ENCODE results near the gene KRT85. TPM values are rescaled to one million over a fixed set of nuclear protein-coding genes. Genes with fewer than 3 reads are reported as not detected.
"Not testable (repeated sequence)": the region's sequence is repeated elsewhere in the genome, so short reads cannot be mapped to it uniquely, and the experiment has no call there.

KRT85 gene
- total RNA-seq, 1 donor from 2014 or later = not detected

DNA sequence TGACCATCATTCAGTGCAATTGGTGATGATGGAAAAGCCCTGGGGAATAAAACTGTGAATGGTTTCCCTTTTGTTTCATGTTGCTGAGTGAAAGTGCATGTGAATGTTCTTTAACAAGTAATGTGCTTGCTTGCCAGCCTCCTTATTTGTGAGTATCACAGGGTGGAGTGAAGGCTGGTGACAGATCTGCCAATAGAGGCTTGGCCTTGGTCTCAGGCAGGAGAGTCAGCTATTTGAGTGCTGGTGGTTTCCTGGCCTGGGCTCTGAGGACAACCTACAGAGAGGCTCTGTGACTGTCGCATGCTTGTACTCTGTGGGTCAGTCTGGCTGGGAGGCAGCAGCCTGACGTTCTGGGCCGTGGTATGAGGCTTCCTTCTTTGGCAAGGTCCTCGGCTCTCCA is 20.7 kb downstream of the KRT85 start:
- Mint-ChIP-seq H3K27ac (no peak overlapping the region), H3K27me3 (ENCODE audit: low read depth) (peaks cover 7% of the 10 kb centered on the region), H3K4me3 (no peak overlapping the region), H3K36me3 (no peaks in the 10 kb centered on the region), H3K4me1 (peaks cover 36% of the 10 kb centered on the region), H3K9me3 (no peaks in the 10 kb centered on the region)
- TF ChIP-seq, protein P1, sequence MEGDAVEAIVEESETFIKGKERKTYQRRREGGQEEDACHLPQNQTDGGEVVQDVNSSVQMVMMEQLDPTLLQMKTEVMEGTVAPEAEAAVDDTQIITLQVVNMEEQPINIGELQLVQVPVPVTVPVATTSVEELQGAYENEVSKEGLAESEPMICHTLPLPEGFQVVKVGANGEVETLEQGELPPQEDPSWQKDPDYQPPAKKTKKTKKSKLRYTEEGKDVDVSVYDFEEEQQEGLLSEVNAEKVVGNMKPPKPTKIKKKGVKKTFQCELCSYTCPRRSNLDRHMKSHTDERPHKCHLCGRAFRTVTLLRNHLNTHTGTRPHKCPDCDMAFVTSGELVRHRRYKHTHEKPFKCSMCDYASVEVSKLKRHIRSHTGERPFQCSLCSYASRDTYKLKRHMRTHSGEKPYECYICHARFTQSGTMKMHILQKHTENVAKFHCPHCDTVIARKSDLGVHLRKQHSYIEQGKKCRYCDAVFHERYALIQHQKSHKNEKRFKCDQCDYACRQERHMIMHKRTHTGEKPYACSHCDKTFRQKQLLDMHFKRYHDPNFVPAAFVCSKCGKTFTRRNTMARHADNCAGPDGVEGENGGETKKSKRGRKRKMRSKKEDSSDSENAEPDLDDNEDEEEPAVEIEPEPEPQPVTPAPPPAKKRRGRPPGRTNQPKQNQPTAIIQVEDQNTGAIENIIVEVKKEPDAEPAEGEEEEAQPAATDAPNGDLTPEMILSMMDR (IDR thresholded peaks at IDR 0.05; ENCODE audit: unreplicated experiment) = no peak
- DNase-seq (ENCODE audit: low spot score in 2 of 2, unreplicated experiment in 2 of 2) = peak in 1 of 2 experiments; percentile 7

DNA sequence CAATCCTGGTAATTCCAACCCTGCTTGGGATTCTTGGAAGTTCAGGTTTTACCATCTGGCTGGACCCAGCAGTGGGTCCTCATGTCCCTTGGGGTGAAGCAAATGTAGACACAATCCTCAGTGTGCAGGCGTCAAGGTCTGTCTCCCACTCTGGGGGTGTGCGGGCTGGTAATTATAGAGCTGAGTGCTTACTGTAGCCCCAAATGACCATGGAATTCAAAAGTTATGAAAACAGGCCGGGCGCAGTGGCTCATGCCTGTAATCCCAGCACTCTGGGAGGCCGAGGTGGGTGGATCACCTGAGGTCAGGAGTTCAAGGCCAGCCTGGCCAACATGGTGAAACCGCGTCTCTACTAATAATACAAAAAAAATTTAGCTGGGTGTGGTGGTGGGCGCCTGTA is 22.2 kb downstream of the KRT85 start:
- DNase-seq (ENCODE audit: low spot score in 2 of 2, unreplicated experiment in 2 of 2) = peak in 1 of 2 experiments; percentile 6
- peaks cover 35% of the 10 kb centered on the region for H3K4me1 Mint-ChIP-seq
- H3K27ac Mint-ChIP-seq = peak overlapping the region; percentile 31
- not testable (repeated sequence) for H3K4me3 Mint-ChIP-seq; H3K27me3 Mint-ChIP-seq (ENCODE audit: low read depth); H3K36me3 Mint-ChIP-seq; H3K9me3 Mint-ChIP-seq

- Mint-ChIP-seq H3K4me1 (peaks cover 31% of the 10 kb centered on the region), H3K27ac (peak overlapping the region; percentile 57), H3K9me3 (no peaks in the 10 kb centered on the region), H3K4me3 (no peak overlapping the region), H3K27me3 (ENCODE audit: low read depth) (peaks cover 7% of the 10 kb centered on the region), H3K36me3 (no peaks in the 10 kb centered on the region)
- DNase-seq (ENCODE audit: low spot score in 2 of 2, unreplicated experiment in 2 of 2) = peak in 1 of 2 experiments; percentile 3
- TF ChIP-seq, protein P1 (IDR thresholded peaks at IDR 0.05; ENCODE audit: unreplicated experiment) = no peak
Observed at GRCh38 chr12:52344111-52344510, 23.2 kb downstream of the KRT85 start.

DNA sequence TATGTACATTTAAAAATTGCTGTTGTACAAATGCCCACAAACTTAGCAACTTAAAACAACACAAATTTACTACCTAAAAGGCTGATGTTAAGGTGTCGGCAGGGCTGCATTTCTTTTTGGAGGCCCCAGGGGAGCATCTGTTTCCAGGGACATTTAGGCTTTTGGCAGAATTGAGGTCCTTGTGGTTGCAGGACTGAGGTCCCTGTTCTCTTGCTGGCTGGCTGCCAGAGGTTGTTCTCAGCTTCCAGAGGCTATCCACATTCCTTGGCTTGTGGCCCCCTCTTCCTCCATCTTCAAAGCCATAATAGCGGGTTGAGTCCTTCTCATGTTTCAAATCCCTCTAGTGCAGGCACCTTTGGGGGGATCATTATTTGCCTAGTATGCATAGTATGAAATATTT is 23.7 kb downstream of the KRT85 start:
- TF ChIP-seq, protein P1 (IDR thresholded peaks at IDR 0.05; ENCODE audit: unreplicated experiment) = no peak
- peaks cover 33% of the 10 kb centered on the region for H3K4me1 Mint-ChIP-seq
- H3K27ac Mint-ChIP-seq = no peak overlapping the region
- no peaks in the 10 kb centered on the region for H3K36me3 Mint-ChIP-seq
- no peak overlapping the region for H3K4me3 Mint-ChIP-seq
- peaks cover 9% of the 10 kb centered on the region for H3K27me3 Mint-ChIP-seq (ENCODE audit: low read depth)
- no peaks in the 10 kb centered on the region for H3K9me3 Mint-ChIP-seq
- DNase-seq (ENCODE audit: low spot score in 2 of 2, unreplicated experiment in 2 of 2) = no peak

DNA sequence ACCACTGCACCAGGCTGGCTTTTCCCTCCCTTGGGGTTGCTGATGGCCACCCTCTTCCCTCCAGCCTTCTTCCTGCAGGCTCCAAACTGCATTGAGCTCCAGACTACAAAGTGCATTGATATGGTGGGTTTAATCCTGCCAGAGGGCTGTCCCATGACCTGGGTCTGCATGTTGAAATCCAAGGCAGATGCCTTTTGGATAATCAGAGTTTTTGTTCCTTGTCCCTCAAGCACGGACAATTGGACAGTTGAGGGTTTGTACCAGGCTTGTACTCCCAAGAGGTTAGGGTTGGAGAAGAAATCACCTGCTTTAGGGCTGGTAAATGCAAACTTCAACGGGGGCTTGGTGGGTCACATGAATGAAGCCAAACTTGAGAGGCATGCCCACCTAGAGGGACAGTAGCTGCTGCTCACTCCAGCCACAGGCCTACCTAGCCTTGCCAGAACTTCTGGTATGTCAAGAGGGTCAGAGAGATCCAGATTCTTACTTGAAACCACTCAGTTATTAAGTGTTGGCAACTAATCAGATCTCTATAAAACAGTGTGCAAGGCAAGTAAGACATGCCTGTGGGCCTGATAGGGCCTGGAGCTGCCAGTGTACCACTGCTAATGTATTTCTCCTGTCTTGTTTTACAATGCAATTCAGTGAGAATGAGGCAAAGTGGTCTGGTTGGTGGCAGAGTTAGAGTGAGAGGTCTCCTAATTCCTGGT is 24.3 kb downstream of the KRT85 start:
- Mint-ChIP-seq H3K4me3 (no peak overlapping the region), H3K36me3 (no peaks in the 10 kb centered on the region), H3K4me1 (peaks cover 30% of the 10 kb centered on the region), H3K27ac (no peak overlapping the region), H3K9me3 (no peaks in the 10 kb centered on the region), H3K27me3 (ENCODE audit: low read depth) (peaks cover 9% of the 10 kb centered on the region)
- TF ChIP-seq, protein P1 (IDR thresholded peaks at IDR 0.05; ENCODE audit: unreplicated experiment) = no peak
- DNase-seq (ENCODE audit: low spot score in 2 of 2, unreplicated experiment in 2 of 2) = peak in 1 of 2 experiments; percentile 2

GRCh38 chr12:52341066-52341580 is 26.2 kb downstream of the KRT85 start:
- H3K9me3 Mint-ChIP-seq = peaks cover 6% of the 10 kb centered on the region
- peaks cover 7% of the 10 kb centered on the region for H3K27me3 Mint-ChIP-seq (ENCODE audit: low read depth)
- TF ChIP-seq, protein P1 (IDR thresholded peaks at IDR 0.05; ENCODE audit: unreplicated experiment) = no peak
- H3K36me3 Mint-ChIP-seq = no peaks in the 10 kb centered on the region
- no peak for DNase-seq (ENCODE audit: low spot score in 2 of 2, unreplicated experiment in 2 of 2)
- H3K4me1 Mint-ChIP-seq = peaks cover 22% of the 10 kb centered on the region
- no peak overlapping the region for H3K27ac Mint-ChIP-seq
- H3K4me3 Mint-ChIP-seq = no peak overlapping the region
